ENCODE data around the gene HRH2.
A peak's percentile ranks its signal among the peaks of the same experiment; 100 is the strongest.
"Not testable (repeated sequence)": the region's sequence is repeated elsewhere in the genome, so short reads cannot be mapped to it uniquely, and the experiment has no call there.

HRH2 gene

GRCh38 chr5:175717837-175718236 lies 60.0 kb downstream of the HRH2 start:
- no peak for DNase-seq

DNA sequence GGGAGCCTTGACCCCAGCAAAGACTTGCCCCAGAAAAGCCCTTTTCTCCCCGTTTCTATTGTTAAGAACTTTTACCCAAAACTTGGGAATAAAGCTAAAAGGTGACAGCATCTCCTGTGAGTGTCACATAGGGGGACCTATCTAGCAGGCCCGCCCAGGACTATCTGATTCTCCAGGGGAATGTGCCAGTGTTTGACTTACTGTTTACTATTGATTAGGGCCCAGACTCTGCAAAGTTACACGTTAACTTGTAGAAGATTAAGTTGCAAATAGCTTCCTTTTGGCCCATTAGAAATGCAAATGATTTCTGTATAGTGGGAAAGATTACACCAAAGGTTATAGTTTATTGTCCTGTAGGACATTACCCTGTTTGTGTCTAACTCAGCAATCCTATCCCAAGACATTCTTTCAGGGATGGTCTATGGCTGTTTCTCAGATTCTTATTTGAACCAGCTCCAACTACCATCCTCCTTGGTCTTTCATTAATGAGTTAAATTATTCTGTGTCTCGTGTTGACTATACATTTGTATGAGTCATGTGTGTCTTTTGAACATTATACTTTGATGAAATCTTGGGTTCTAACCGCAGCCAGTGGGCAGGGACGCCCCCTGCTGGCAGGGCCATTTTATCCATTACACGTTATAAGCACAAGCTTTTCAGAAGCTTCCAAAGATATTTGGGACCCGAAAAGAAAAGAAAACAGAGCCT lies 60.7 kb downstream of the HRH2 start:
- DNase-seq = peak; percentile 36

DNA sequence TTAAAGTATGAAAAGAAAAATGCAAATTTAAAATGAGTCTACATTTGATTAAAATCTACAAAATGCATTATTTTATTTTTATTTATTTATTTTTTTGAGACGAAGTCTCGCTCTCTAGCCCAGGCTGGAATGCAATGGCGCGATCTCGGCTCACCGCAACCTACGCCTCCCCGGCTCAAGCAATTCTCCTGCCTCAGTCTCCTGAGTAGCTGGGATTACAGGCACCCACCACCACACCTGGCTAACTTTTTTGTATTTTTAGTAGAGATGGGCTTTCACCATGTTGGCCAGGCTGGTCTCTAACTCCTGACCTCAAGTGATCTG lies 61.2 kb downstream of the HRH2 start:
- DNase-seq = not testable (repeated sequence)

DNA sequence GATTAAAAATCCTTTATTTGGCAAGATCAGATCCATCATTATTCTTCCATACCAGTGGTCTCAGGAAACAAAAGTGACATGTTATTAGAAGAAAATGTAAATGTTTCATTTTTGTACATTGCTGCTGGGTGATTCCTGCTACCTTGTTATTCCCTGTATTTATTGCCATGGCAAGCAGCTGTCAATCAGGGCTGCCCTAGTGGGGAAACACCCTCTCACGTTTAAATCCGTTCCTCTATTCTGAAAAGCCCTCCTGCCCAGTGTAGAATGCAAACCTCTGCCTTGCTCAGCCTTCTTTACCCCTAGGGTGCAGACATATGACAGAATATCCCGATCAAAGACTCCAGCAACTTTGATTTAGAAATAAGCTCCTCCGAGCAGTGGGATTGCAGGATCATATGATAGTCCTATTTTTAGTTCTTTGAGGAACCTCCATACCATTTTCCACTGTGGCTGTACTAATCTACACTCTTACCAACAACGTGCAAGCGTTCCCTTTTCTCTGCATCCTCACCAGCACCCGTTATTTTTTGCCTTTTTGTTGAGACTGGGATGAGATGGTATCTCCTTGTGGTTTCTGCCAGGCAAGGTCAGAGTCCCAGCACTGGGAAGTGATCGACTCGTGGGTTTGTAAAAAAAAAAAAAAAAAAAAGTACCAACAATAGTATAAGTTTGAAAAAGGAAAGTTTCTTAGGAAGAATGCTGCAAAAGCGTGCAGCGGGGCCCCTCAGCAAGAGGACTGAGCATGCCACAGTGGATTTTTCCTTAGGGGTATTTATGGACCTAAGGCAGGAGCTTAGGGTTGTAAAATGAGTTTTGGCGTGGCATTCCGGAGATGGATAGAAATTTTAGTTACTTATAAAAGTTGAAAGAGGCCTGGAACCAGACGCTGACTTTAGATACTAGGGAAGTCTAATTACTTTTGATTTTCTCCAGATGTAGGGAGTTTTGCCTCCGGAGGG lies 66.7 kb downstream of the HRH2 start:
- DNase-seq = no peak

DNA sequence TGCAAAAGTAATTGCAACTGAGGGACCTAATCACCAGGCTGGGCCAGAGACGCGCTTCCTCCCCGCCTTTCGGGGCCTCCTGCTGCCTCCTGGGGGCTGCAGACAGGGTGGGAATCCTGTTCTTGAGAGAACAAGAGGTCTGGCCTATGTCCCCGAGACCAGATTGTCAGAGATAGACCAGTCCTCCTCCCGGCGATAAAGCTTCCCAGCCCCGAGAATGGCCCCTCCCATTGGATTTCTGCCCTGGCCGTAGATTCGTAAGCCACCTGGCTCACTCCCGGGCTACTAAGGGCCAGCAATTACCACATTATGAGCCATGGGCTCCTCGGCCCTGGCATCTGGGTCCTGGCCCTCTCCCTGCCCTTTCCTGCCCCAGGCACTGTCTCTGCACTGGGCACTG lies 70.4 kb downstream of the HRH2 start:
- DNase-seq = no peak

DNA sequence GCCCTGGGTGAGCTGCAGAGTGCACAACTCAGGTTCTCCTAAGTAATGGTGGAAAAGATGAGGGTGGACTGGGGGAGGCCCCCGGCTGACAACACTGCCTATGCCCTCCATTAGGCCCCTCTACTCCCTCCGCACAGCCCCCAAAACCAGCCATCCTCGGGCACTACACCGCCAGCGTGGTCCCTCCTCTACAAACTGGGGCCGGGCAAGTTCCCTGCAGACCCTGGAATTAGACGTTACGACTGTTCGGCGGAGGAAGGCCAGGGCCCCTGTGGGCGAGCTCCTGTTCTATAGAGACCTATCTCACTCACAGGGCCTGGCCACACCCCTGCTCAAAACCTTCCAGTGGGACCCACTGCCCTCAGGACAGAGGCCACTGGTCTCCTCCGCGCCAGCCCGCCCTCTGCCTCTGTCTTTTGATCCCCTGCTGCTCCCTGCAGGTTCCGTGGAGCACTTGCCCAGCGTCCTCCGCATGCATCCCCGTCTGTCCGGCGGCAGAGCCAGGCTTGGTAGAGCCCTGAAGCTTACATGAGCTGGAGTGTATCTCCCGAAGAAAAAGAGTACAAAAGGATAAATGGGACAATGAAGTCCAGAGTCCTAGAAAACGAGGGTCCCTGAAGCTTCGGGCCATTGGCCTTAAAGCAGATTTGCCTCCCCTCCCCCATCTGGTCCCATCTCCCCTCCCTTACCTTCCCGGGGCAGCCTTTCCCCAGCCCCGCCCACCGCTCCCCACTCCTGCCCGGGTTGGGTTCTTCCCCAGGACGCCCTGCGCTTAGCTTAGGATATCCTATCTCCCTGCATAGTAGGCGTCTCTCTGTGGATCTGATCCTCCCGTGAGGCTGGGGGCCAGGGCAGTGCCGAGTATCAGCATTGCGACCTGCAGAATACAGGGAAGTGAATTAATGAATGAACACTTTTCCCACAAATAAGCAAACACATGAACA lies 71.3 kb downstream of the HRH2 start:
- no peak for DNase-seq

- peak; percentile 94 for DNase-seq
Measured at GRCh38 chr5:175729829-175730277, 72.0 kb downstream of the HRH2 start.

GRCh38 chr5:175731172-175731571 lies 73.3 kb downstream of the HRH2 start:
- no peak for DNase-seq

- DNase-seq = no peak
Measured at GRCh38 chr5:175731756-175732465, 74.0 kb downstream of the HRH2 start.

DNA sequence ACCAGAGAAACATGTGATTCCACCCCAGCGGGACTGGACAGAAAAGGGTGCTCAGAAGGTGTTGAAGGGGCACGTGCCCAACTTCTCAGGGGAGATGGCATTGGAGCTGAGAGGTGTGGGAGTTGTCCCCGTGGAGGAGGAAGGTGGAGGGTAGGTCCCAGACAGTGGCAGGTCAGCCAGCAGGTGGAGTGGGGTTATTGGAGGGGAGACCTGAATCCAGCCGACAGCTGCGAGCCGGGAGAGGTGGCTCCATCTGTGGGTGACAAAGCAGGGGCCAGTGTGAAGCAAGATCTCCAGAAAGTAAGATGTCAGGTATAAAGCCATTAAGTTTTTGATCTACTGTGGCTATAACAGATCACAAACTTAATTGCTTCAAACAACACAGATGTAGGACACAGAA lies 75.1 kb downstream of the HRH2 start:
- DNase-seq = no peak

GRCh38 chr5:175734016-175734415 lies 76.1 kb downstream of the HRH2 start:
- DNase-seq = no peak

DNA sequence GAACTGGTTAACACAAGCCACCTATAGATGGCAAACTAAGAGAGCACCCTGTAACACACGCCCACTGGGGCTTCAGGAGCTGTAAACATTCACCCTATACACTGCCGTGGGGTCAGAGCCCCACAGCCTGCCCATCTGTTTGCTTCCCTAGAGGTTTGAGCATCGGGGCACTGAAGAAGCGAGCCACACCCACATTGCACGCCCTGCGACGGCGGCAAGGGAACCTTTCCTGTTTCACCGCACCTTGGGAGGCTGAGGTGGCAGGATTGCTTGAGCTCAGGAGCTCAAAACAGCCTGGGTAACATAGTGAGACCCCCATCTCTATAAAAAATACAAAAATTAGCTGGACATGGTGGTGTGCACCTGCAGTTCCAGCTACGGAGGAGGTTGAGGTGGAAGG lies 76.6 kb downstream of the HRH2 start:
- no peak for DNase-seq

DNA sequence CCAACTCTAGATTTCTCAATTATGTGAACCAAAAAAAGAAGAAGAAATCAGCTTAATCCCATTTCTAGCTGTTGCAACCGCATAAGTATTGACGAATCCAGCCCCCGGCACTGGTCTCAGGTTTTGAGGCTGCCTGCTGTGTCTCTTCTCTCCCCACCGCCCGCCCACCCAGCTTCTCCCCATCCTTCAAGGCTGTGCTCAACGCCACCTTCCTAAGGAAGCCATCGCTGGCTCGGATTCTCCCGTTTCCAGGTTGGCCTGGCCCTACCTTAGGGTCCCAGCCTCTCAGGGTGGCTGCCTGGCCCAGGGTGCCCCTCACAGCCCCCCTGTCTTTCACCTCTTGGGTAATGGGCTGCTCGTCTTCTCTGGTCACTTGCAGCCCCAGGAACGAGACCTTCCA lies 77.8 kb downstream of the HRH2 start:
- DNase-seq = no peak

GRCh38 chr5:175736652-175737051 lies 78.8 kb downstream of the HRH2 start:
- no peak for DNase-seq

- no peak for DNase-seq
Measured at GRCh38 chr5:175737481-175737880, 79.6 kb downstream of the HRH2 start.

- DNase-seq = no peak
Measured at GRCh38 chr5:175738126-175738525, 80.3 kb downstream of the HRH2 start.

DNA sequence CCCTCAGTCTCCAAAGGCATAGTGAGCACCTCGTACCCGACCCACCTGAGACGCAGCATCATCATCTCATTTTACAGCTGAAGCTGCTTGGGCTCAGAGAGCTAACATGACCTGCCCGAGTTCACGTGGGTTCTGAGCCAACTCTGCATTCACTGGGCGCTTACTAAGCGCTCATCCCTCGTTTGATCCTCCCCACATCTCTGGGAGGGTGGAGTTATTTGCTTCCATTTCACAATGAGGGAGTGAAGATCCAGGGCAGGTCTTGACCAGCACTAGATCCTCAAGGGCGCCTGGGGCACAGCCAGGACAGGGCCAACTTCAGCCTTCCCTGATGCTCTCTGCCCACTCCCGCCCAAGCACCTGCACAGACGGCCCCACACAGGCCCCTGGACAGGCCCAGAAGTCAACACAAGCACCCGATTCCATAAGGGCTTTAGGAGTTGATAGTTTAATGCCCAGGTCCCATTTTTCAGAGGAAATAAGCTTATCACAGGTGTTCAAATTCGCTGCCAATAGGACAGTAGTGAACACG lies 80.8 kb downstream of the HRH2 start:
- DNase-seq = no peak

GRCh38 chr5:175740014-175740413 lies 82.1 kb downstream of the HRH2 start:
- no peak for DNase-seq

- no peak for DNase-seq
Measured at GRCh38 chr5:175741556-175741955, 83.7 kb downstream of the HRH2 start.

- DNase-seq = no peak
Measured at GRCh38 chr5:175742290-175742994, 84.6 kb downstream of the HRH2 start.

- DNase-seq = no peak
Measured at GRCh38 chr5:175743676-175744210, 85.9 kb downstream of the HRH2 start.

Data from NCI-H1694 (cell line).